ENCODE data around the gene CACNB2. TPM values are rescaled to one million over a fixed set of nuclear protein-coding genes. Genes with fewer than 3 reads are reported as not detected.

The CACNB2 gene
- total RNA-seq, 4 donors from 2014 or later: 73.5 to 108 (median 87.2) TPM

DNA sequence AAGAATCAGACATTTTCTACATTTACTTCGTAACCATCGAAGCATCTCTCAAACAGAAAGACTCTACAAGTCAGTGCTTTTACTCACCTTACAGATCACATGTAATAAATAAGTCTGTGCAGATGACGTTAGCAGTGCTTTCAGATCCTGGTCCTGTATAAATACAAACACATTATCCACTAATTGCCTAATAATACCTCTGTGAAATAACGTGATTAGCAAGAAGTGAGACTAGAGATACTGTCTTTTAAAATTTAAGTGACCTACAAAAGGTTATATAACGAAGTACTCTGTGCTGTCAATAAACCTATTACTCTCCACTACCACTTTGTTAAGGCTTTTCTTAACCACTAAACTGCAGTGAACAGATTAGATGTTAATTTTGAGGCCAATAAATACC lies 264.3 kb downstream of the CACNB2 start:
- intact Hi-C loops (cut with DNase I): no loop called here
- no peak for DNase-seq (ENCODE audit: extremely low spot score)
- Histone ChIP-seq H3K4me1 (peaks cover 15 to 55% (median 43%) of the 10 kb centered on the region in 4 donors), H3K9me3 (no peaks in the 10 kb centered on the region), H3K27ac (replicated peaks in 1 of 4) (no peak overlapping the region), H3K4me3 (no peak overlapping the region), H3K27me3 (no peaks in the 10 kb centered on the region), H3K36me3 (no peaks in the 10 kb centered on the region)
- TF ChIP-seq POLR2A (IDR thresholded peaks at IDR 0.05; ENCODE audit: low read depth): no peak
- no peak for TF ChIP-seq POLR2AphosphoS5 (IDR thresholded peaks at IDR 0.05)
- TF ChIP-seq, protein P1, sequence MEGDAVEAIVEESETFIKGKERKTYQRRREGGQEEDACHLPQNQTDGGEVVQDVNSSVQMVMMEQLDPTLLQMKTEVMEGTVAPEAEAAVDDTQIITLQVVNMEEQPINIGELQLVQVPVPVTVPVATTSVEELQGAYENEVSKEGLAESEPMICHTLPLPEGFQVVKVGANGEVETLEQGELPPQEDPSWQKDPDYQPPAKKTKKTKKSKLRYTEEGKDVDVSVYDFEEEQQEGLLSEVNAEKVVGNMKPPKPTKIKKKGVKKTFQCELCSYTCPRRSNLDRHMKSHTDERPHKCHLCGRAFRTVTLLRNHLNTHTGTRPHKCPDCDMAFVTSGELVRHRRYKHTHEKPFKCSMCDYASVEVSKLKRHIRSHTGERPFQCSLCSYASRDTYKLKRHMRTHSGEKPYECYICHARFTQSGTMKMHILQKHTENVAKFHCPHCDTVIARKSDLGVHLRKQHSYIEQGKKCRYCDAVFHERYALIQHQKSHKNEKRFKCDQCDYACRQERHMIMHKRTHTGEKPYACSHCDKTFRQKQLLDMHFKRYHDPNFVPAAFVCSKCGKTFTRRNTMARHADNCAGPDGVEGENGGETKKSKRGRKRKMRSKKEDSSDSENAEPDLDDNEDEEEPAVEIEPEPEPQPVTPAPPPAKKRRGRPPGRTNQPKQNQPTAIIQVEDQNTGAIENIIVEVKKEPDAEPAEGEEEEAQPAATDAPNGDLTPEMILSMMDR (IDR thresholded peaks at IDR 0.05): no peak
- no peak for TF ChIP-seq EP300 (IDR thresholded peaks at IDR 0.05)
- 78% methylated on average over 5 of the region's 5 CpGs for WGBS

- peak; percentile 87 for DNase-seq (ENCODE audit: extremely low spot score)
- no peak overlapping the region for H3K4me3 ChIP-seq
- H3K36me3 ChIP-seq: no peaks in the 10 kb centered on the region
- 78% methylated on average over 4 of the region's 4 CpGs for WGBS
- TF ChIP-seq POLR2A (IDR thresholded peaks at IDR 0.05; ENCODE audit: low read depth) (no peak), EP300 (IDR thresholded peaks at IDR 0.05) (no peak), POLR2AphosphoS5 (IDR thresholded peaks at IDR 0.05) (no peak)
- TF ChIP-seq, protein P1 (IDR thresholded peaks at IDR 0.05): no peak
- H3K4me1 ChIP-seq: peaks cover 8 to 44% (median 32%) of the 10 kb centered on the region in 4 donors
- no peak overlapping the region for H3K27ac ChIP-seq (replicated peaks in 1 of 4)
- no peaks in the 10 kb centered on the region for H3K27me3 ChIP-seq
- no peaks in the 10 kb centered on the region for H3K9me3 ChIP-seq
- intact Hi-C loops (cut with DNase I): no loop called here
Observed at GRCh38 chr10:18406136-18406535, 265.9 kb downstream of the CACNB2 start.

DNA sequence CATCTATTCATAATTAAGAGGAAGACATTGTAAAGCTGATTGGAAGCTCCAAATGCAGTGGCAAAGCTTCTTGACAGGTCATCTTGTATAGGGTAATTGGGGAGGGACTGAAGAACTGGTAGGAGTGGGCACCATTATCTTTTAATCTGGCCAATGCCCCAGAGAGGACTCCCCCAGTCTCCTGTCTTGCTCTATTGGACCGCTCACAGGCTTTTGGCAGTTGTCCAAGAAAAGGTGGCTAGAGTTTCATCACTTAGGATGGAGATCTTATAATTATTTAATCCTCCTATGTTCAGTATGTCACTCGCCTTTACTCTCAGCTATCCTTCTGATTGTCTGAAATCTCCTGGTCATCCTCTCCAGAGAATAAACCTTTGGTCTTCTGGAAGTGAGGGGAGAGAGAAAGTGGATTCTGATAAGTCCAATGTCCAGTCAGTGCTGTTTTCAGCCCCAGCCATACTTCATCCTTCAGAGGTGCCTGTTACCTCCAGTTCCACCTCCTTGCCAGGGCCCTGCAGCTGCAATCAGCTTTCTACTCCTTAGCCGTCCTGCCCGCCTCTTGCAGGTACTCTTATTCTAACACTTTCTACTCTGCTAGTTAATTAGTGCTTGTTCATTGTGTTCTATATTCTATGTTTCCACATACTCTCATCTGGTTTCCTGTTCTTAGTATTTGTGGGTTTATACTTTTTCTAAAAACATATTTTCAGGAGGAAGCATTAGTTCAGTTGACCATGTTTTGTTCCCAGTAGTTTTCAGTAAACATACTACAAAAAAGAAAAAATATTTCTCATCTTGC lies 269.6 kb downstream of the CACNB2 start:
- Histone ChIP-seq H3K4me3 (no peak overlapping the region), H3K4me1 (peaks cover 19 to 50% (median 38%) of the 10 kb centered on the region in 4 donors), H3K9me3 (no peaks in the 10 kb centered on the region), H3K27ac (replicated peaks in 1 of 4) (no peak overlapping the region), H3K36me3 (peaks cover 0 to 3% (median 0%) of the 10 kb centered on the region in 4 donors), H3K27me3 (no peaks in the 10 kb centered on the region)
- intact Hi-C loops (cut with DNase I): no loop called here
- DNase-seq (ENCODE audit: extremely low spot score): peak; percentile 90
- peak in 1 of 2 donors; percentile 22 for TF ChIP-seq POLR2AphosphoS5 (IDR thresholded peaks at IDR 0.05)
- no peak for TF ChIP-seq EP300 (IDR thresholded peaks at IDR 0.05)
- TF ChIP-seq, protein P1 (IDR thresholded peaks at IDR 0.05): no peak
- no peak for TF ChIP-seq POLR2A (IDR thresholded peaks at IDR 0.05; ENCODE audit: low read depth)
- 77% methylated on average over 4 of the region's 4 CpGs for WGBS

GRCh38 chr10:18414061-18414460 lies 273.8 kb downstream of the CACNB2 start:
- intact Hi-C loops (cut with DNase I): no loop called here
- H3K9me3 ChIP-seq: no peaks in the 10 kb centered on the region
- H3K27me3 ChIP-seq: no peaks in the 10 kb centered on the region
- WGBS: 26% methylated on average over 1 of the region's 2 CpGs
- TF ChIP-seq EP300 (IDR thresholded peaks at IDR 0.05): no peak
- TF ChIP-seq POLR2A (IDR thresholded peaks at IDR 0.05; ENCODE audit: low read depth): no peak
- no peak for TF ChIP-seq POLR2AphosphoS5 (IDR thresholded peaks at IDR 0.05)
- TF ChIP-seq, protein P1 (IDR thresholded peaks at IDR 0.05): no peak
- peaks cover 16 to 49% (median 40%) of the 10 kb centered on the region in 4 donors for H3K4me1 ChIP-seq
- H3K36me3 ChIP-seq: peaks cover 0 to 3% (median 0%) of the 10 kb centered on the region in 4 donors
- H3K4me3 ChIP-seq: no peak overlapping the region
- DNase-seq (ENCODE audit: extremely low spot score): peak; percentile 85
- peak overlapping the region; percentile 5 to 54 (median 42) for H3K27ac ChIP-seq (replicated peaks in 1 of 4)

Measured in esophagus muscularis mucosa (tissue), 4 donors.